Cerebellar nuclear complex (tissue), 1 donor: Measurements from ENCODE around the gene KIFAP3.
"Not testable (repeated sequence)": the region's sequence is repeated elsewhere in the genome, so short reads cannot be mapped to it uniquely, and the experiment has no call there.

ENCODE experiments used
- DNase-seq, 2 experiments: peaks; one replicate each; lab custom pipeline; 2025; lab: John Stamatoyannopoulos, UW

Gene KIFAP3

GRCh38 chr1:170063109-170063826 lies 11.2 kb downstream of the KIFAP3 start:
- no peak for DNase-seq

GRCh38 chr1:170061676-170062075 lies 12.8 kb downstream of the KIFAP3 start:
- not testable (repeated sequence) for DNase-seq

GRCh38 chr1:170060015-170060520 lies 14.4 kb downstream of the KIFAP3 start:
- DNase-seq: not testable (repeated sequence)

- no peak for DNase-seq
Observed at GRCh38 chr1:170049176-170049800, 25.2 kb downstream of the KIFAP3 start.

- no peak for DNase-seq
Observed at GRCh38 chr1:170048515-170048914, 26.0 kb downstream of the KIFAP3 start.

- no peak for DNase-seq
Observed at GRCh38 chr1:170044187-170044586, 30.3 kb downstream of the KIFAP3 start.

GRCh38 chr1:170041423-170042192 lies 32.9 kb downstream of the KIFAP3 start:
- no peak for DNase-seq

- no peak for DNase-seq
Observed at GRCh38 chr1:170032531-170033280, 41.8 kb downstream of the KIFAP3 start.

- no peak for DNase-seq
Observed at GRCh38 chr1:170030212-170030611, 44.3 kb downstream of the KIFAP3 start.

GRCh38 chr1:170027760-170028159 lies 46.7 kb downstream of the KIFAP3 start:
- no peak for DNase-seq

- DNase-seq: no peak
Observed at GRCh38 chr1:170020859-170021258, 53.6 kb downstream of the KIFAP3 start.

GRCh38 chr1:170017478-170017877 lies 57.0 kb downstream of the KIFAP3 start:
- DNase-seq: no peak

- no peak for DNase-seq
Observed at GRCh38 chr1:170012920-170013319, 61.6 kb downstream of the KIFAP3 start.

GRCh38 chr1:170010443-170010842 lies 64.1 kb downstream of the KIFAP3 start:
- DNase-seq: no peak

- no peak for DNase-seq
Observed at GRCh38 chr1:170009551-170009950, 64.9 kb downstream of the KIFAP3 start.

- not testable (repeated sequence) for DNase-seq
Observed at GRCh38 chr1:170008745-170009144, 65.8 kb downstream of the KIFAP3 start.

GRCh38 chr1:170003270-170003835 lies 71.1 kb downstream of the KIFAP3 start:
- DNase-seq: not testable (repeated sequence)

GRCh38 chr1:170001266-170001665 lies 73.2 kb downstream of the KIFAP3 start:
- no peak for DNase-seq

GRCh38 chr1:169999761-170000160 lies 74.7 kb downstream of the KIFAP3 start:
- no peak for DNase-seq

GRCh38 chr1:169999331-169999741 lies 75.2 kb downstream of the KIFAP3 start:
- no peak for DNase-seq

GRCh38 chr1:169995993-169996392 lies 78.5 kb downstream of the KIFAP3 start:
- no peak for DNase-seq

- no peak for DNase-seq
Observed at GRCh38 chr1:169989246-169989645, 85.2 kb downstream of the KIFAP3 start.
